LNCAP (cell line): ENCODE data around the gene LRRIQ3.

Experiments used
- TF ChIP-seq, protein P1 (sequence below): fragments of 450-650 bp; IDR thresholded peaks from 2 replicates; pipeline ENCODE4 v1.5.1; 2017; ENCODE audit warnings: mild to moderate bottlenecking

Gene LRRIQ3

DNA sequence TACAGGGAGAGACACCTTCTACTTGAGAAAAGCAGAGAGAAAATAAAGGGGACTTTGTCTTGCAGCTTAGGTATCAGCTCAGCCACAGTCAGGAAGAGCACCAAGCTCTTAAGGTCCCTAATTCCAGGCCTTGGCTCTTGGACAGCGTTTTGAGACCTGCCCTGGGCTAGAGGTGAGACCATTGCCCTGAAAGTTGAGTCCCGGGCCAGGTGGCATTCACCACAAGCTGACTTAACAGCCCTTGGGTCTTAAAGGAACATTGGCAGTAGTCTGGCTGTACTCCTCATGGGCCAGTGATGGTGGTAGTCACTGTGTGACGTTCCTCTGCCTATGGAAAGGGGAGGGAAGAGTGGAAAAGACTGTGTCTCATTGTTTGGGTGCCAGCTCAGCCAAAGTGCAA is 25.5 kb upstream of the LRRIQ3 start:
- TF ChIP-seq, protein P1, sequence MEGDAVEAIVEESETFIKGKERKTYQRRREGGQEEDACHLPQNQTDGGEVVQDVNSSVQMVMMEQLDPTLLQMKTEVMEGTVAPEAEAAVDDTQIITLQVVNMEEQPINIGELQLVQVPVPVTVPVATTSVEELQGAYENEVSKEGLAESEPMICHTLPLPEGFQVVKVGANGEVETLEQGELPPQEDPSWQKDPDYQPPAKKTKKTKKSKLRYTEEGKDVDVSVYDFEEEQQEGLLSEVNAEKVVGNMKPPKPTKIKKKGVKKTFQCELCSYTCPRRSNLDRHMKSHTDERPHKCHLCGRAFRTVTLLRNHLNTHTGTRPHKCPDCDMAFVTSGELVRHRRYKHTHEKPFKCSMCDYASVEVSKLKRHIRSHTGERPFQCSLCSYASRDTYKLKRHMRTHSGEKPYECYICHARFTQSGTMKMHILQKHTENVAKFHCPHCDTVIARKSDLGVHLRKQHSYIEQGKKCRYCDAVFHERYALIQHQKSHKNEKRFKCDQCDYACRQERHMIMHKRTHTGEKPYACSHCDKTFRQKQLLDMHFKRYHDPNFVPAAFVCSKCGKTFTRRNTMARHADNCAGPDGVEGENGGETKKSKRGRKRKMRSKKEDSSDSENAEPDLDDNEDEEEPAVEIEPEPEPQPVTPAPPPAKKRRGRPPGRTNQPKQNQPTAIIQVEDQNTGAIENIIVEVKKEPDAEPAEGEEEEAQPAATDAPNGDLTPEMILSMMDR = no peak

DNA sequence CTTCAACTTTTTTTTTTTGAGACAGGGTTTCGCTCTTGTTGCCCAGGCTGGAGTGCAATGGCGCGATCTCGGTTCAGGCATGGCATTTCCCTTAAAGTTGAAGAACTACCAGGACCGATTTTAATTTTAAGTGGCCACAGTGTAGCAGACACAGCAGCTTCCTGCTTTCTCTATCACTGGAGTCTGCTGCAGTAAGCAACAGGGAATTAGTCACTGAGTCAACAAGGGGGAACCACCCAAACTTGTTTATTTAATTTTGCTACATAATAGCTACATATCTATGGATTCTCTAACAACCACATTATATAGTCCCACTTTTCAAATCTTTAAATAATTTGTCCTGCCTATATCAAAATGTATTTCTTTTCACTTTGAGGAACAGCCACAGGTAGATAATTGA is 24.7 kb upstream of the LRRIQ3 start:
- TF ChIP-seq, protein P1 = no peak

GRCh38 chr1:74215229-74215628 is 17.3 kb upstream of the LRRIQ3 start:
- TF ChIP-seq, protein P1 = no peak

- TF ChIP-seq, protein P1 = no peak
These were observed 7.3 kb upstream of the LRRIQ3 start for GRCh38 chr1:74205266-74205665.

- TF ChIP-seq, protein P1 = no peak
These were observed 1.5 kb upstream of the LRRIQ3 start for GRCh38 chr1:74199504-74199903.

GRCh38 chr1:74197255-74197654 is 721 bp downstream of the LRRIQ3 start:
- TF ChIP-seq, protein P1 = no peak

GRCh38 chr1:74195339-74195738 is 2.6 kb downstream of the LRRIQ3 start:
- TF ChIP-seq, protein P1 = no peak

- TF ChIP-seq, protein P1 = no peak
These were observed 4.1 kb downstream of the LRRIQ3 start for GRCh38 chr1:74193908-74194307.
